Thoracic aorta (tissue), 2 donors: Measurements from ENCODE around the gene GPR119. TPM values are rescaled to one million over a fixed set of nuclear protein-coding genes. Genes with fewer than 3 reads are reported as not detected.
A peak's percentile ranks its signal among the peaks of the same experiment; 100 is the strongest.
"Not testable (repeated sequence)": the region's sequence is repeated elsewhere in the genome, so short reads cannot be mapped to it uniquely, and the experiment has no call there.

Experiments used
- ATAC-seq: fragments of 150-250 bp; one replicate; pipeline ENCODE4 v1.8.0; 2017; ENCODE audit warnings: low read depth; ENCODE audit not compliant: insufficient number of reproducible peaks, low FRiP score
- DNase-seq: peaks from one replicate; pipeline ENCODE4 v3.0.0-alpha.2; 2020; ENCODE audit warnings: low spot score
- H3K27ac ChIP-seq, 2 donors: fragments of 200-600 bp; sonication (generic); 1 replicate in 1 of 2; 2 replicates in 1 of 2; pipeline ENCODE4 v1.5.1; 2016; ENCODE audit warnings: mild to moderate bottlenecking in 2 of 2, moderate library complexity in 2 of 2
- H3K27me3 ChIP-seq: fragments of 200-600 bp; sonication (generic); replicated peaks from 2 replicates; pipeline ENCODE4 v1.6.0; 2016; ENCODE audit warnings: mild to moderate bottlenecking; ENCODE audit not compliant: insufficient read depth
- H3K36me3 ChIP-seq: fragments of 200-600 bp; sonication (generic); one replicate; pipeline ENCODE4 v1.5.1; 2016
- H3K4me1 ChIP-seq, 2 donors: fragments of 200-600 bp; sonication (generic); 1 replicate in 1 of 2; 2 replicates in 1 of 2; pipeline versions ENCODE4 v1.5.1 to v1.6.0; 2016; ENCODE audit warnings: low read depth in 2 of 2, mild to moderate bottlenecking in 1 of 2; ENCODE audit not compliant: control insufficient read depth in 1 of 2
- H3K4me3 ChIP-seq: fragments of 200-600 bp; sonication (generic); 2 replicates; pipeline ENCODE4 v1.5.1; 2016; ENCODE audit warnings: mild to moderate bottlenecking
- H3K9me3 ChIP-seq: fragments of 200-600 bp; sonication (generic); 2 replicates; pipeline ENCODE4 v1.5.1; 2016
- total RNA-seq, 2 donors: library from RNA; depleted of rRNA; stranded (reverse); fragments of >200 nt; gene quantifications; one replicate each; pipeline versions ENCODE4 v1.1.0 to v1.2.3, GENCODE V29; 2016
- TF ChIP-seq, protein P1 (sequence below): fragments of 200-600 bp; sonication (generic); IDR thresholded peaks from one replicate; pipeline ENCODE4 v1.5.1; 2019; ENCODE audit warnings: antibody characterized with exemption

GPR119 gene
- total RNA-seq, 2 donors from 2014 or later: not detected

DNA sequence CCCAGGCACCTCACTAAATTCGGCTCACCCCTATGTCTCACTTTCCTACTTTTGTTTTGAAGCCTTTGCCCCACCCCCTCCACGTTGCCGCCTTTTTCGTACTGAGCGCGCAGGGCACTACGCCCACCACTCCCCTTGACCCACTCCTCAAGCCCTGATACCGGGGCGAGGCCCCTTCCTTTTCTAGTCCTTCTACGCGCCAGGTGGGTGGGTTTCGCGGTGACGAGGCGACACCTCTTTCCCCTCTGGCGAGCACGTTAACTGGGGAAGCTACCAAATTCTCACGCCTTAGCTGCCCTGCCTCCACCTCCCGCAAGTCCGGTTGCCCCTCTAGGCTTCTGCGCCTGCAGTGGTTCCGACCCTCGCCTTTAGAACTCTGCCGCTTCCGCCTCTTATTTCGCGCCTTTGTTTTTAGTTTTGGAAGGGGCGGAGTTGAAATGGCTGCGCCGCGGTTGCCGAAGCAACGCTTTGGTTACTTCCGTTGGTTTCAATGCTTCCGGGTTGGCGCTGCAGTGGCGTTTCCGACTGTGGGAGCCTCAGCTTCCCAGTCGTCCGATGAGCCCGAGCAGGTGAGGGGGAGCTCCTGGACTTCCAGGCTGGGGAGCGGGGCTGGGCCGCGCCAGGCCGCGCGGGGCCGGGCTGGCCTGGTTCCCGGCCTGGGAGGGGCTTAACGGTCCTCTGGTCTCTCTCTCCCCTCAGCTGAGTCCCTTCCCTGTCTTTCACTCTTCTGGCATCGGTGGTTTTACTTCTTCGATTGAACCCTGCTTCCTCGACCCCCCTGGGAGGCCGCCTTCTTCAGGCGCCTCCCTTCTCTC is 45.9 kb downstream of the GPR119 start, which contains the start of gene SLC25A14:
TSS of gene SLC25A14 (plus strand) at position 512 of the 815 bp plus-strand sequence. CDS start 360 bp downstream, outside the sequence.
- peak; percentile 2 for DNase-seq
- TF ChIP-seq, protein P1, sequence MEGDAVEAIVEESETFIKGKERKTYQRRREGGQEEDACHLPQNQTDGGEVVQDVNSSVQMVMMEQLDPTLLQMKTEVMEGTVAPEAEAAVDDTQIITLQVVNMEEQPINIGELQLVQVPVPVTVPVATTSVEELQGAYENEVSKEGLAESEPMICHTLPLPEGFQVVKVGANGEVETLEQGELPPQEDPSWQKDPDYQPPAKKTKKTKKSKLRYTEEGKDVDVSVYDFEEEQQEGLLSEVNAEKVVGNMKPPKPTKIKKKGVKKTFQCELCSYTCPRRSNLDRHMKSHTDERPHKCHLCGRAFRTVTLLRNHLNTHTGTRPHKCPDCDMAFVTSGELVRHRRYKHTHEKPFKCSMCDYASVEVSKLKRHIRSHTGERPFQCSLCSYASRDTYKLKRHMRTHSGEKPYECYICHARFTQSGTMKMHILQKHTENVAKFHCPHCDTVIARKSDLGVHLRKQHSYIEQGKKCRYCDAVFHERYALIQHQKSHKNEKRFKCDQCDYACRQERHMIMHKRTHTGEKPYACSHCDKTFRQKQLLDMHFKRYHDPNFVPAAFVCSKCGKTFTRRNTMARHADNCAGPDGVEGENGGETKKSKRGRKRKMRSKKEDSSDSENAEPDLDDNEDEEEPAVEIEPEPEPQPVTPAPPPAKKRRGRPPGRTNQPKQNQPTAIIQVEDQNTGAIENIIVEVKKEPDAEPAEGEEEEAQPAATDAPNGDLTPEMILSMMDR: no peak

DNA sequence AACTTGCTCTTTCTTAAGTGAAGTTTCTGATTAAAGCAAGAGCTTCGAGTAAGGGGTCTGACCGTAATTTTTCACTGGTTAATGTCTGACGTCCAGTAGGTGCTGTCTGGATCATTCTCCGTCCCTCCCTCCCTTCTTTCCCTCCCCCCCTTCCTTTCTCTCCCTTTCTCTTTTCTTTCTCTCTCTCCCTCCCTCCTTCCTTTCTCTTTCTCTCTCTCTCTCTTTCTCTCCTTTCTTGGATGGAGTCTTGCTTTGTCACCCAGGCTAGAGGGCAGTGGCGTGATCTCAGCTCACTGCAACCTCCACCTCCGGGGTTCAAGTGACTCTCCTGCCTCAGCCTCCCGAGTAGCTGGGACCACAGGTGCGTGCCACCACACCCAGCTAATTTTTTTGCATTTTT is 46.6 kb downstream of the GPR119 start:
- ATAC-seq, H3K9me3 ChIP-seq, H3K4me1 ChIP-seq, H3K27ac ChIP-seq, H3K27me3 ChIP-seq, H3K36me3 ChIP-seq, DNase-seq: not testable (repeated sequence)
- peak overlapping the region; percentile 80 for H3K4me3 ChIP-seq

More for the DNA sequence above, 45.9 kb downstream of the GPR119 start, which contains the start of gene SLC25A14:
- no peaks in the 10 kb centered on the region for H3K9me3 ChIP-seq
- no peaks in the 10 kb centered on the region for H3K27me3 ChIP-seq
- no peak for ATAC-seq
- H3K4me1 ChIP-seq: no peaks in the 10 kb centered on the region
- no peaks in the 10 kb centered on the region for H3K36me3 ChIP-seq
- H3K4me3 ChIP-seq: peak within 1 kb of the TSS; percentile 80
- H3K27ac ChIP-seq: peak within 1 kb of the TSS in 1 of 2 donors; percentile 14

DNA sequence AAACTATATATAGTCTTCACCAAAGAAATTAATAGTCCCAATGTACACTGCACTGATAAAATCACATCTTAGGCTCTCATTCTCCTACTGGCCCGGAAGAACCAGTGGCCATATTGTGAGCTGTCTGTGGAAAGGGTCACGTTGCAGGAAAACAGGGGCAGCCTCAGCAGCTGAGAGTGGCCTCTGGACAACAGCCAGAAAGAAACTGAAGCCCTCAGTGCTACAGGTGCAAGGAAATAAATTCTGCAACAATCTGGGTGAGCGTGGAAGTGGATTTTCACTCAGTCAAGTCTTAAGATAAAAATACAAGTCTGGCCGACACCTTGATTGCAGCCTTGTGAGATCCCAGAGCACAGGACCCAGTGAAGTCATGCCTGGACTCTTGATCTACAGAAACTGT is 48.9 kb downstream of the GPR119 start:
- Histone ChIP-seq H3K27ac (no peak overlapping the region), H3K27me3 (no peaks in the 10 kb centered on the region), H3K36me3 (no peaks in the 10 kb centered on the region), H3K4me3 (no peak overlapping the region), H3K9me3 (no peaks in the 10 kb centered on the region), H3K4me1 (no peaks in the 10 kb centered on the region)
- DNase-seq (no peak), ATAC-seq (no peak)
- TF ChIP-seq, protein P1: no peak

Other genes starting within 250 kb of the GPR119 start
- 10 to 100 TPM; 11.4 to 13.6 TPM for gene AIFM1, start 219.8 kb downstream of the GPR119 start, total RNA-seq
- gene RAB33A, start 213.7 kb downstream of the GPR119 start, total RNA-seq: not detected
- 1 to 10 TPM; 2.7 to 4.0 TPM for gene ZNF280C, start 116.8 kb downstream of the GPR119 start, total RNA-seq
- 10 to 100 TPM; 10.6 to 13.8 TPM for gene SLC25A14, start 45.8 kb downstream of the GPR119 start, total RNA-seq
- gene RBMX2, start 16.3 kb upstream of the GPR119 start, total RNA-seq: 10 to 100 TPM in 1 of 2 donors, 1 to 10 TPM in 1; 5.4 to 15.8 TPM